ENCODE data around the gene RSPH1.

RSPH1 gene

GRCh38 chr21:42496120-42496838 is at the start of gene RSPH1:
RSPH1 (minus strand) TSS chr21:42496224; CDS start chr21:42496186, 38 bp downstream.
- DNase-seq: peak; percentile 97

GRCh38 chr21:42545745-42546144 is 49.7 kb upstream of the RSPH1 start:
- no peak for DNase-seq

GRCh38 chr21:42545317-42545716 is 49.3 kb upstream of the RSPH1 start:
- DNase-seq: no peak

GRCh38 chr21:42544544-42544943 is 48.5 kb upstream of the RSPH1 start:
- DNase-seq: no peak

GRCh38 chr21:42543106-42543847 is 47.3 kb upstream of the RSPH1 start:
- no peak for DNase-seq

GRCh38 chr21:42542596-42542995 is 46.6 kb upstream of the RSPH1 start:
- DNase-seq: no peak

- DNase-seq: no peak
Measured at GRCh38 chr21:42542196-42542595, 46.2 kb upstream of the RSPH1 start.

- DNase-seq: no peak
Measured at GRCh38 chr21:42541618-42542017, 45.6 kb upstream of the RSPH1 start.

GRCh38 chr21:42541174-42541573 is 45.1 kb upstream of the RSPH1 start:
- no peak for DNase-seq

- DNase-seq: no peak
Measured at GRCh38 chr21:42540396-42540795, 44.4 kb upstream of the RSPH1 start.

- DNase-seq: no peak
Measured at GRCh38 chr21:42539931-42540343, 43.9 kb upstream of the RSPH1 start.

GRCh38 chr21:42539342-42539741 is 43.3 kb upstream of the RSPH1 start:
- no peak for DNase-seq

- no peak for DNase-seq
Measured at GRCh38 chr21:42538479-42539275, 42.7 kb upstream of the RSPH1 start.

- DNase-seq: no peak
Measured at GRCh38 chr21:42537106-42537742, 41.2 kb upstream of the RSPH1 start.

- no peak for DNase-seq
Measured at GRCh38 chr21:42536601-42537000, 40.6 kb upstream of the RSPH1 start.

GRCh38 chr21:42535602-42536171 is 39.7 kb upstream of the RSPH1 start:
- DNase-seq: no peak

GRCh38 chr21:42534421-42535378 is 38.7 kb upstream of the RSPH1 start:
- DNase-seq: no peak

GRCh38 chr21:42533963-42534355 is 37.9 kb upstream of the RSPH1 start:
- DNase-seq: no peak

- DNase-seq: no peak
Measured at GRCh38 chr21:42533306-42533962, 37.4 kb upstream of the RSPH1 start.

- DNase-seq: no peak
Measured at GRCh38 chr21:42532466-42533181, 36.6 kb upstream of the RSPH1 start.
